Esophagus squamous epithelium (tissue), 5 donors: ENCODE data around the gene SLC20A1. TPM values are rescaled to one million over a fixed set of nuclear protein-coding genes. Genes with fewer than 3 reads are reported as not detected.

Source experiments
- DNase-seq: peaks from one replicate; lab custom pipeline; 2025; lab: John Stamatoyannopoulos, UW
- H3K27ac ChIP-seq, 4 donors: fragments of 200-600 bp; sonication (generic); one replicate each; pipeline ENCODE4 v1.5.1; 2016 to 2019; ENCODE audit warnings: mild to moderate bottlenecking in 1 of 4
- H3K27me3 ChIP-seq, 4 donors: fragments of 200-600 bp; sonication (generic); 1 replicate in 3 of 4; 2 replicates in 1 of 4; pipeline versions ENCODE4 v1.5.1 to v1.6.0; 2017 to 2021; ENCODE audit warnings: antibody characterized with exemption in 1 of 4
- H3K36me3 ChIP-seq, 3 donors: fragments of 200-600 bp; sonication (generic); one replicate each; pipeline ENCODE4 v1.5.1; 2016 to 2019
- H3K4me1 ChIP-seq, 3 donors: fragments of 200-600 bp; sonication (generic); one replicate each; pipeline ENCODE4 v1.5.1; 2017 to 2019
- H3K4me3 ChIP-seq, 4 donors: fragments of 200-600 bp; sonication (generic); 1 replicate in 3 of 4; 2 replicates in 1 of 4; pipeline ENCODE4 v1.5.1; 2016 to 2019; ENCODE audit warnings: mild to moderate bottlenecking in 2 of 4, moderate library complexity in 1 of 4
- H3K9me3 ChIP-seq, 3 donors: fragments of 200-600 bp; sonication (generic); one replicate each; pipeline ENCODE4 v1.5.1; 2016 to 2019
- POLR2A ChIP-seq, 4 donors: fragments of 450-650 bp; IDR thresholded peaks; one replicate each; pipeline ENCODE4 v1.6.1; 2017; ENCODE audit warnings: antibody characterized with exemption in 4 of 4, mild to moderate bottlenecking in 4 of 4, moderate library complexity in 3 of 4
- WGBS, 2 donors: methylation state at CpG; one replicate each; pipeline ENCODE4 v1.1.5; 2018; 5-methylcytosine and 5-hydroxymethylcytosine counted together
- intact Hi-C: fragments of 100-400 bp; cut with DNase I; formaldehyde crosslinking; loops from one replicate; pipeline ENCODE4 v1.15.0; 2022
- total RNA-seq, 4 donors: library from RNA; depleted of rRNA; stranded (reverse); fragments of >200 nt; gene quantifications; one replicate each; pipeline ENCODE4 v1.1.0, GENCODE V29; 2016
- TF ChIP-seq, protein P1 (sequence below), 6 experiments: fragments of 450-650 bp in 4 of 6; fragments of 200-600 bp in 2 of 6; sonication (generic) in 2 of 6; IDR thresholded peaks; one replicate each; pipeline ENCODE4 v1.5.1; 2016 to 2019; ENCODE audit warnings: antibody characterized with exemption in 6 of 6, mild to moderate bottlenecking in 4 of 6, moderate library complexity in 4 of 6
- donor health status: DM: yes; HTN: yes; CAD: no.

SLC20A1 gene
- total RNA-seq, 4 donors from 2014 or later = 9.4 to 26.9 (median 21.5) TPM

DNA sequence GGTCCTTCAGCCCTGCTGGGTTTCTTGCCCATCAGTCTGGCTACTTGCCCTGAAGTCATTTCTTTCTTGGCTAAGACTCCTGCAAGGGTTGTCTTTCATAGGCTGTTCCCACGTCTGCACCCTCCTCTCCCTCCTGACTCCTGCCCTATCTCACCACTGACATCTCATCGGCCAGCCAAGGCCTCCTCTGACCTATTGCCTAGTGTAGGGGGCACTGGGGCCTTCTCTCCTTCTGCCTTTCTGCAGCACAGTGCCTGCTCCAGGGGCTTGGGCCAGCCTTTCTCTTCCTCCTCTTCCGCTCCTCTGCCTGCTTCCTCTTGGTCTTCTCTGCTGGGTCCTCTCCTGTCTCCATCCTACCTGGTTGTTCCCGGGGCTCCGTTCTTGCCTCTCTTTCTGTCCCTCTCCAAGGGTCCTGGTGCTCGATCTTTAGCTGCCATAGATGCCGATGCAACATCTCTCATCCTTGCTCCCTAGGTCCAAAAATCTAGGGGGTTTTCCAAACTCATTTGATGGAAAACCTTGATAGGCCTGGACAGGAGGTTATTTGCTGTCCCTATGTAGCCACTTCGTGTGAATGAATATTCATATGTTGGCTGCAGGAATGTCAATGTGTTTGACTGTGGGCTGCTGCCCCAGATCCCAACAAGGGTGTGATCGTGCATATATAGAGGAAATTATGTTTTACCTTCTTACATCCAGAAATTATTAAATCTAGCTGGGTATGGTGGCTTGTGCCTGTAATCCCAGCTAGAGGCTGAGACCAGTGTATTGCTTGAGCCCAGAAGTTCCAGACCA, 65.4 kb downstream of the SLC20A1 start:
- 80 to 83% methylated on average over 9 of the region's 9 CpGs for WGBS, 2 donors
- Histone ChIP-seq H3K4me3 (no peak overlapping the region), H3K36me3 (no peaks in the 10 kb centered on the region), H3K27ac (no peak overlapping the region), H3K4me1 (no peaks in the 10 kb centered on the region), H3K27me3 (peaks cover 0 to 7% (median 0%) of the 10 kb centered on the region in 4 donors), H3K9me3 (no peaks in the 10 kb centered on the region)
- TF ChIP-seq POLR2A (IDR thresholded peaks at IDR 0.05) = no peak
- TF ChIP-seq, protein P1, sequence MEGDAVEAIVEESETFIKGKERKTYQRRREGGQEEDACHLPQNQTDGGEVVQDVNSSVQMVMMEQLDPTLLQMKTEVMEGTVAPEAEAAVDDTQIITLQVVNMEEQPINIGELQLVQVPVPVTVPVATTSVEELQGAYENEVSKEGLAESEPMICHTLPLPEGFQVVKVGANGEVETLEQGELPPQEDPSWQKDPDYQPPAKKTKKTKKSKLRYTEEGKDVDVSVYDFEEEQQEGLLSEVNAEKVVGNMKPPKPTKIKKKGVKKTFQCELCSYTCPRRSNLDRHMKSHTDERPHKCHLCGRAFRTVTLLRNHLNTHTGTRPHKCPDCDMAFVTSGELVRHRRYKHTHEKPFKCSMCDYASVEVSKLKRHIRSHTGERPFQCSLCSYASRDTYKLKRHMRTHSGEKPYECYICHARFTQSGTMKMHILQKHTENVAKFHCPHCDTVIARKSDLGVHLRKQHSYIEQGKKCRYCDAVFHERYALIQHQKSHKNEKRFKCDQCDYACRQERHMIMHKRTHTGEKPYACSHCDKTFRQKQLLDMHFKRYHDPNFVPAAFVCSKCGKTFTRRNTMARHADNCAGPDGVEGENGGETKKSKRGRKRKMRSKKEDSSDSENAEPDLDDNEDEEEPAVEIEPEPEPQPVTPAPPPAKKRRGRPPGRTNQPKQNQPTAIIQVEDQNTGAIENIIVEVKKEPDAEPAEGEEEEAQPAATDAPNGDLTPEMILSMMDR (IDR thresholded peaks at IDR 0.05) = no peak
- intact Hi-C loops = no loop called here
- no peak for DNase-seq

DNA sequence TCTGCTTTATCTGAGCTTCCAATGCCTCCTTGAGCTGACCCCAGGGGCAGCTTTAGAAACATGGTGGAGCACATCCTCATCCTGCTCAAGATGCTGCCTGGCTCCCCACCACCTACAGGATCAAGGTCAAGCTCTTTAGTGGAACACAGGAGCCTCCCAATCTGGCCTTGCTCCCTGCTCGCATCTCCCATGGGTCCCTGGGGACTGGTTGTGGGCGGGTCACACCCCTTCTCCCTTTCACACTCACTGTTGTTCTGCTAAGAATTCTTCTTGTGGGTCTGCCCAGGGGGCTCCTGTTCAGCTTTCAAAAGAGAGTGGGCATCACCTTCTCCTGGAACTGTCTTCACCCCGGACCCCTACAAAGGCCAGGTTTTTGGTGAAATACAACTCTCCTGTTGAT, 66.7 kb downstream of the SLC20A1 start:
- no peaks in the 10 kb centered on the region for H3K36me3 ChIP-seq
- peaks cover 0 to 7% (median 0%) of the 10 kb centered on the region in 4 donors for H3K27me3 ChIP-seq
- DNase-seq = no peak
- H3K4me1 ChIP-seq = no peaks in the 10 kb centered on the region
- H3K27ac ChIP-seq = no peak overlapping the region
- WGBS, 2 donors = 77 to 85% methylated on average over 3 of the region's 3 CpGs
- intact Hi-C loops = no loop called here
- no peaks in the 10 kb centered on the region for H3K9me3 ChIP-seq
- H3K4me3 ChIP-seq = no peak overlapping the region
- TF ChIP-seq, protein P1 (IDR thresholded peaks at IDR 0.05) = no peak
- TF ChIP-seq POLR2A (IDR thresholded peaks at IDR 0.05) = no peak

DNA sequence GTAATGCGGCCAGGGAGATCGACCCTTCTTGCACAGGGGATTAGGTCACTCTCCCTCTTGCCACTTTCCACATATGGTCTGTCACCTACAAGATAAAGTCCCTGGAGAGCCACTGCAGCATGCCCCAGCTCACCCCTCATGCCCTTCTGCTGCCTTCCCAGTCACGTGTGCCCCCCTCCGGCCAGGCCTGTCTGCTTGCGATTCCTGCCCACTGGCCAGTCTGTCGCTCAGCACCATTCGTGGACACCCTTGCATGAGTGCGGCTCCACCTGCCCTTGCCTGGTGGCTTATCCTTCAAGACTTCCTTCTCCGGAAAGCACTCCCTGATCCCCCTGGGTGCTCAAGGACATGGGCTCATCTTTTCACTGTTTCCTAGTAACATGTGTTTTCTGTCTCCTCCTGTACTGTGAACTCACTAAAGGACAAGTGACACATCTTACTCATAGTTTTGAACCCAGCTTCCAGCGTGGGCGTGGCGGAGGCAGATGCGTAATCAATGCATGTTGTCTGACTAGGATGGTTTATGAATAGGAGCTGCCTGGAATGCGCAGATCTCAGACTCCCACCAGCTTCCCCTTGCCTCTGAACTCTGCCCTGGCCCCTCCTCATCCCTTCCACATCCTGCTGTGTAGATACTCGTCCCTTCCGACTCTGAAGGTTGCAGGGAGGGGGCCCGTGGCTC, 67.3 kb downstream of the SLC20A1 start:
- TF ChIP-seq POLR2A (IDR thresholded peaks at IDR 0.05) = no peak
- TF ChIP-seq, protein P1 (IDR thresholded peaks at IDR 0.05) = no peak
- Histone ChIP-seq H3K4me3 (no peak overlapping the region), H3K27ac (no peak overlapping the region), H3K9me3 (no peaks in the 10 kb centered on the region), H3K4me1 (no peaks in the 10 kb centered on the region), H3K36me3 (no peaks in the 10 kb centered on the region), H3K27me3 (peaks cover 0 to 7% (median 0%) of the 10 kb centered on the region in 4 donors)
- intact Hi-C loops = no loop called here
- WGBS, 2 donors = 64 to 66% methylated on average over 14 to 17 of the region's 17 CpGs
- no peak for DNase-seq

Other genes starting within 250 kb of the SLC20A1 start
- 10 to 100 TPM in 1 of 4 donors, 1 to 10 TPM in 3; 3.5 to 17.7 (median 6.6) TPM for gene RGPD8, start 212.3 kb upstream of the SLC20A1 start, total RNA-seq
- gene TTL, start 163.8 kb upstream of the SLC20A1 start, total RNA-seq = 10 to 100 TPM; 11.6 to 24.2 (median 21.4) TPM
- gene POLR1B, start 103.5 kb upstream of the SLC20A1 start, total RNA-seq = 10 to 100 TPM; 16.7 to 31.3 (median 21.1) TPM
- gene CHCHD5, start 61.3 kb upstream of the SLC20A1 start, total RNA-seq = 10 to 100 TPM; 16.6 to 31.2 (median 18.4) TPM
- not detected for gene NT5DC4, start 75.1 kb downstream of the SLC20A1 start, total RNA-seq
- 10 to 100 TPM in 1 of 4 donors, 1 to 10 TPM in 3; 4.3 to 14.4 (median 6.7) TPM for gene CKAP2L, start 118.7 kb downstream of the SLC20A1 start, total RNA-seq
- gene IL1A, start 138.6 kb downstream of the SLC20A1 start, total RNA-seq = 10 to 100 TPM in 1 of 4 donors, 1 to 10 TPM in 2, under 1 TPM in 1; 0.53 to 37.4 (median 4.3) TPM
- gene IL1B, start 190.8 kb downstream of the SLC20A1 start, total RNA-seq = 10 to 100 TPM in 1 of 4 donors, 1 to 10 TPM in 3; 1.3 to 16.5 (median 4.4) TPM